SK-N-SH treated with all-trans-retinoic acid at 6 μM for 48 hours (cell line): Measurements from ENCODE around the gene CDH9.

Source experiments
- ATAC-seq: fragments of 200-7000 bp; cut with Tn5 transposase; 3 replicates; pipeline ENCODE4 v1.9.1; 2020; ENCODE audit warnings: mild to moderate bottlenecking, moderate library complexity
- ARNTL ChIP-seq: fragments of 450-650 bp; formaldehyde crosslinking; IDR thresholded peaks from 2 replicates; pipeline ENCODE4 v1.5.0; 2020; ENCODE audit warnings: low read depth, mild to moderate bottlenecking, moderate library complexity, borderline replicate concordance
- CSDC2 ChIP-seq: fragments of 250-450 bp; sonication (Bioruptor Pico); IDR thresholded peaks from 2 replicates; pipeline ENCODE4 v1.5.0; 2020; ENCODE audit warnings: mild to moderate bottlenecking, moderate library complexity
- ESRRG ChIP-seq: fragments of 250-450 bp; sonication (Bioruptor Pico); IDR thresholded peaks from 2 replicates; pipeline ENCODE4 v1.6.1; 2021; ENCODE audit warnings: mild to moderate bottlenecking
- GLIS3 ChIP-seq: fragments of 250-450 bp; sonication (Bioruptor Pico); IDR thresholded peaks from 2 replicates; pipeline ENCODE4 v1.5.0; 2020; ENCODE audit warnings: mild to moderate bottlenecking, moderate library complexity
- ISL1 ChIP-seq: fragments of 250-450 bp; sonication (Bioruptor Pico); IDR thresholded peaks from 2 replicates; pipeline ENCODE4 v2.1.2; 2022; ENCODE audit warnings: mild to moderate bottlenecking, moderate library complexity
- OSR1 ChIP-seq: fragments of 250-450 bp; sonication (Bioruptor Pico); IDR thresholded peaks from 2 replicates; pipeline ENCODE4 v1.8.0; 2022; ENCODE audit warnings: moderate library complexity, mild to moderate bottlenecking, inconsistent platforms
- PPARA ChIP-seq: fragments of 250-450 bp; sonication (Bioruptor Pico); IDR thresholded peaks from 2 replicates; pipeline ENCODE4 v1.5.0; 2020; ENCODE audit warnings: mild to moderate bottlenecking, borderline replicate concordance
- RARB ChIP-seq: fragments of 250-450 bp; sonication (Bioruptor Pico); IDR thresholded peaks from 2 replicates; pipeline ENCODE4 v1.8.0; 2021; ENCODE audit warnings: mild to moderate bottlenecking, moderate library complexity
- SNAI2 ChIP-seq: fragments of 250-450 bp; sonication (Bioruptor Pico); IDR thresholded peaks from 2 replicates; pipeline ENCODE4 v1.5.0; 2020; ENCODE audit warnings: mild to moderate bottlenecking, moderate library complexity
- TCF4 ChIP-seq: fragments of 250-450 bp; sonication (Bioruptor Pico); IDR thresholded peaks from 2 replicates; pipeline ENCODE4 v1.8.0; 2021; ENCODE audit warnings: mild to moderate bottlenecking, moderate library complexity, borderline replicate concordance
- TOX ChIP-seq: fragments of 250-450 bp; sonication (Bioruptor Pico); IDR thresholded peaks from 2 replicates; pipeline ENCODE4 v1.8.0; 2021; ENCODE audit warnings: mild to moderate bottlenecking, moderate library complexity, borderline replicate concordance
- ZC3H10 ChIP-seq: fragments of 250-450 bp; sonication (Bioruptor Pico); IDR thresholded peaks from 2 replicates; pipeline ENCODE4 v1.5.1; 2021; ENCODE audit warnings: mild to moderate bottlenecking, moderate library complexity
- ZFP3 ChIP-seq: fragments of 250-450 bp; sonication (Bioruptor Pico); IDR thresholded peaks from 2 replicates; pipeline ENCODE4 v1.5.0; 2020; ENCODE audit warnings: mild to moderate bottlenecking, moderate library complexity
- ZNF70 ChIP-seq: fragments of 450-650 bp; formaldehyde crosslinking; IDR thresholded peaks from 2 replicates; pipeline ENCODE4 v1.5.0; 2020; ENCODE audit warnings: mild to moderate bottlenecking, moderate library complexity
- ZNF8 ChIP-seq: fragments of 450-650 bp; formaldehyde crosslinking; IDR thresholded peaks from 2 replicates; pipeline ENCODE4 v1.5.0; 2020; ENCODE audit warnings: mild to moderate bottlenecking, moderate library complexity
- TF ChIP-seq, protein P1 (sequence below): fragments of 250-450 bp; sonication (Bioruptor Pico); IDR thresholded peaks from 2 replicates; pipeline ENCODE4 v1.5.0; 2020; ENCODE audit warnings: mild to moderate bottlenecking, moderate library complexity
- TF ChIP-seq, protein P2 (sequence below): fragments of 250-450 bp; sonication (Bioruptor Pico); IDR thresholded peaks from 2 replicates; pipeline ENCODE4 v1.8.0; 2020; ENCODE audit warnings: mild to moderate bottlenecking, moderate library complexity, borderline replicate concordance
- TF ChIP-seq, protein P3 (sequence below): fragments of 250-450 bp; sonication (Bioruptor Pico); IDR thresholded peaks from 2 replicates; pipeline ENCODE4 v1.8.0; 2021; ENCODE audit warnings: low read depth, mild to moderate bottlenecking, moderate library complexity, borderline replicate concordance
- TF ChIP-seq, protein P4 (sequence below): fragments of 250-450 bp; sonication (Bioruptor Pico); IDR thresholded peaks from 2 replicates; pipeline ENCODE4 v1.5.1; 2021; ENCODE audit warnings: mild to moderate bottlenecking, moderate library complexity
- TF ChIP-seq, protein P5 (sequence below): fragments of 250-450 bp; sonication (Bioruptor Pico); IDR thresholded peaks from 2 replicates; pipeline ENCODE4 v1.5.1; 2020; ENCODE audit warnings: low read depth, mild to moderate bottlenecking, moderate library complexity

Gene CDH9

GRCh38 chr5:27021471-27021870 lies 16.9 kb downstream of the CDH9 start:
- ATAC-seq: no peak
- TF ChIP-seq, protein P1, sequence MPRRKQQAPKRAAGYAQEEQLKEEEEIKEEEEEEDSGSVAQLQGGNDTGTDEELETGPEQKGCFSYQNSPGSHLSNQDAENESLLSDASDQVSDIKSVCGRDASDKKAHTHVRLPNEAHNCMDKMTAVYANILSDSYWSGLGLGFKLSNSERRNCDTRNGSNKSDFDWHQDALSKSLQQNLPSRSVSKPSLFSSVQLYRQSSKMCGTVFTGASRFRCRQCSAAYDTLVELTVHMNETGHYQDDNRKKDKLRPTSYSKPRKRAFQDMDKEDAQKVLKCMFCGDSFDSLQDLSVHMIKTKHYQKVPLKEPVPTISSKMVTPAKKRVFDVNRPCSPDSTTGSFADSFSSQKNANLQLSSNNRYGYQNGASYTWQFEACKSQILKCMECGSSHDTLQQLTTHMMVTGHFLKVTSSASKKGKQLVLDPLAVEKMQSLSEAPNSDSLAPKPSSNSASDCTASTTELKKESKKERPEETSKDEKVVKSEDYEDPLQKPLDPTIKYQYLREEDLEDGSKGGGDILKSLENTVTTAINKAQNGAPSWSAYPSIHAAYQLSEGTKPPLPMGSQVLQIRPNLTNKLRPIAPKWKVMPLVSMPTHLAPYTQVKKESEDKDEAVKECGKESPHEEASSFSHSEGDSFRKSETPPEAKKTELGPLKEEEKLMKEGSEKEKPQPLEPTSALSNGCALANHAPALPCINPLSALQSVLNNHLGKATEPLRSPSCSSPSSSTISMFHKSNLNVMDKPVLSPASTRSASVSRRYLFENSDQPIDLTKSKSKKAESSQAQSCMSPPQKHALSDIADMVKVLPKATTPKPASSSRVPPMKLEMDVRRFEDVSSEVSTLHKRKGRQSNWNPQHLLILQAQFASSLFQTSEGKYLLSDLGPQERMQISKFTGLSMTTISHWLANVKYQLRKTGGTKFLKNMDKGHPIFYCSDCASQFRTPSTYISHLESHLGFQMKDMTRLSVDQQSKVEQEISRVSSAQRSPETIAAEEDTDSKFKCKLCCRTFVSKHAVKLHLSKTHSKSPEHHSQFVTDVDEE: no peak
- TF ChIP-seq, all 23 proteins: peak for 0

- 0 out of 3 replicates have a peak, but pooled peaks have one; percentile 30 for ATAC-seq
- TF ChIP-seq, protein P2, sequence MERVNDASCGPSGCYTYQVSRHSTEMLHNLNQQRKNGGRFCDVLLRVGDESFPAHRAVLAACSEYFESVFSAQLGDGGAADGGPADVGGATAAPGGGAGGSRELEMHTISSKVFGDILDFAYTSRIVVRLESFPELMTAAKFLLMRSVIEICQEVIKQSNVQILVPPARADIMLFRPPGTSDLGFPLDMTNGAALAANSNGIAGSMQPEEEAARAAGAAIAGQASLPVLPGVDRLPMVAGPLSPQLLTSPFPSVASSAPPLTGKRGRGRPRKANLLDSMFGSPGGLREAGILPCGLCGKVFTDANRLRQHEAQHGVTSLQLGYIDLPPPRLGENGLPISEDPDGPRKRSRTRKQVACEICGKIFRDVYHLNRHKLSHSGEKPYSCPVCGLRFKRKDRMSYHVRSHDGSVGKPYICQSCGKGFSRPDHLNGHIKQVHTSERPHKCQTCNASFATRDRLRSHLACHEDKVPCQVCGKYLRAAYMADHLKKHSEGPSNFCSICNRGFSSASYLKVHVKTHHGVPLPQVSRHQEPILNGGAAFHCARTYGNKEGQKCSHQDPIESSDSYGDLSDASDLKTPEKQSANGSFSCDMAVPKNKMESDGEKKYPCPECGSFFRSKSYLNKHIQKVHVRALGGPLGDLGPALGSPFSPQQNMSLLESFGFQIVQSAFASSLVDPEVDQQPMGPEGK (CRISPR knock-in tag): no peak
- TF ChIP-seq TCF4 (CRISPR knock-in tag): no peak
- TF ChIP-seq GLIS3 (CRISPR knock-in tag): no peak
- TF ChIP-seq CSDC2 (CRISPR knock-in tag): no peak
- TF ChIP-seq, protein P3, sequence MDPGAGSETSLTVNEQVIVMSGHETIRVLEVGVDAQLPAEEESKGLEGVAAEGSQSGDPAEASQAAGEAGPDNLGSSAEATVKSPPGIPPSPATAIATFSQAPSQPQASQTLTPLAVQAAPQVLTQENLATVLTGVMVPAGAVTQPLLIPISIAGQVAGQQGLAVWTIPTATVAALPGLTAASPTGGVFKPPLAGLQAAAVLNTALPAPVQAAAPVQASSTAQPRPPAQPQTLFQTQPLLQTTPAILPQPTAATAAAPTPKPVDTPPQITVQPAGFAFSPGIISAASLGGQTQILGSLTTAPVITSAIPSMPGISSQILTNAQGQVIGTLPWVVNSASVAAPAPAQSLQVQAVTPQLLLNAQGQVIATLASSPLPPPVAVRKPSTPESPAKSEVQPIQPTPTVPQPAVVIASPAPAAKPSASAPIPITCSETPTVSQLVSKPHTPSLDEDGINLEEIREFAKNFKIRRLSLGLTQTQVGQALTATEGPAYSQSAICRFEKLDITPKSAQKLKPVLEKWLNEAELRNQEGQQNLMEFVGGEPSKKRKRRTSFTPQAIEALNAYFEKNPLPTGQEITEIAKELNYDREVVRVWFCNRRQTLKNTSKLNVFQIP (CRISPR knock-in tag): no peak
- no peak for TF ChIP-seq ZC3H10 (CRISPR knock-in tag)
- no peak for TF ChIP-seq ZNF8 (CRISPR knock-in tag)
- TF ChIP-seq, protein P4, sequence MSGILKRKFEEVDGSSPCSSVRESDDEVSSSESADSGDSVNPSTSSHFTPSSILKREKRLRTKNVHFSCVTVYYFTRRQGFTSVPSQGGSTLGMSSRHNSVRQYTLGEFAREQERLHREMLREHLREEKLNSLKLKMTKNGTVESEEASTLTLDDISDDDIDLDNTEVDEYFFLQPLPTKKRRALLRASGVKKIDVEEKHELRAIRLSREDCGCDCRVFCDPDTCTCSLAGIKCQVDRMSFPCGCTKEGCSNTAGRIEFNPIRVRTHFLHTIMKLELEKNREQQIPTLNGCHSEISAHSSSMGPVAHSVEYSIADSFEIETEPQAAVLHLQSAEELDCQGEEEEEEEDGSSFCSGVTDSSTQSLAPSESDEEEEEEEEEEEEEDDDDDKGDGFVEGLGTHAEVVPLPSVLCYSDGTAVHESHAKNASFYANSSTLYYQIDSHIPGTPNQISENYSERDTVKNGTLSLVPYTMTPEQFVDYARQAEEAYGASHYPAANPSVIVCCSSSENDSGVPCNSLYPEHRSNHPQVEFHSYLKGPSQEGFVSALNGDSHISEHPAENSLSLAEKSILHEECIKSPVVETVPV: no peak
- no peak for TF ChIP-seq ZFP3 (CRISPR knock-in tag)
- no peak for TF ChIP-seq PPARA
- no peak for TF ChIP-seq ISL1 (CRISPR knock-in tag)
- TF ChIP-seq TOX (CRISPR knock-in tag): no peak
- no peak for TF ChIP-seq RARB (CRISPR knock-in tag)
- TF ChIP-seq, protein P5, sequence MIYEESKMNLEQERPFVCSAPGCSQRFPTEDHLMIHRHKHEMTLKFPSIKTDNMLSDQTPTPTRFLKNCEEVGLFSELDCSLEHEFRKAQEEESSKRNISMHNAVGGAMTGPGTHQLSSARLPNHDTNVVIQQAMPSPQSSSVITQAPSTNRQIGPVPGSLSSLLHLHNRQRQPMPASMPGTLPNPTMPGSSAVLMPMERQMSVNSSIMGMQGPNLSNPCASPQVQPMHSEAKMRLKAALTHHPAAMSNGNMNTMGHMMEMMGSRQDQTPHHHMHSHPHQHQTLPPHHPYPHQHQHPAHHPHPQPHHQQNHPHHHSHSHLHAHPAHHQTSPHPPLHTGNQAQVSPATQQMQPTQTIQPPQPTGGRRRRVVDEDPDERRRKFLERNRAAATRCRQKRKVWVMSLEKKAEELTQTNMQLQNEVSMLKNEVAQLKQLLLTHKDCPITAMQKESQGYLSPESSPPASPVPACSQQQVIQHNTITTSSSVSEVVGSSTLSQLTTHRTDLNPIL: no peak
- TF ChIP-seq SNAI2 (CRISPR knock-in tag): no peak
- TF ChIP-seq, protein P1: no peak
- TF ChIP-seq ARNTL (CRISPR knock-in tag): no peak
- no peak for TF ChIP-seq ESRRG (CRISPR knock-in tag)
- TF ChIP-seq OSR1: no peak
- no peak for TF ChIP-seq ZNF70 (CRISPR knock-in tag)
Measured at GRCh38 chr5:27020973-27021372, 17.4 kb downstream of the CDH9 start.
